ENCODE measurements around the gene PPM1M.

Gene PPM1M

GRCh38 chr3:52294320-52295150, 49.0 kb downstream of the PPM1M start:
- DNase-seq, result no peak

GRCh38 chr3:52295671-52296208, 50.2 kb downstream of the PPM1M start:
- DNase-seq, result no peak

- DNase-seq, result no peak
Observed at GRCh38 chr3:52297242-52298148, 51.9 kb downstream of the PPM1M start.

GRCh38 chr3:52298149-52299098, 52.9 kb downstream of the PPM1M start:
- peak in 12 of 51 donors; percentile 16 to 58 (median 34) for DNase-seq

- DNase-seq, result no peak
Observed at GRCh38 chr3:52299247-52299878, 53.8 kb downstream of the PPM1M start.
